Gastrocnemius medialis (tissue), 4 donors: ENCODE measurements around the gene ANKRD29.

Source experiments
- POLR2A ChIP-seq, 2 donors: fragments of 450-650 bp; IDR thresholded peaks; one replicate each; pipeline ENCODE4 v1.6.1; 2017; ENCODE audit warnings: antibody characterized with exemption in 2 of 2, mild to moderate bottlenecking in 2 of 2, moderate library complexity in 2 of 2
- TF ChIP-seq, protein P1 (sequence below), 5 experiments: fragments of 450-650 bp in 3 of 5; fragments of 200-600 bp in 2 of 5; sonication (generic) in 2 of 5; IDR thresholded peaks in 4 of 5; conservative IDR thresholded peaks in 1 of 5; 1 replicate in 4 of 5; 2 replicates in 1 of 5; pipeline ENCODE4 v1.5.1; 2016 to 2019; ENCODE audit warnings: antibody characterized with exemption in 5 of 5, mild to moderate bottlenecking in 3 of 5, moderate library complexity in 3 of 5

DNA sequence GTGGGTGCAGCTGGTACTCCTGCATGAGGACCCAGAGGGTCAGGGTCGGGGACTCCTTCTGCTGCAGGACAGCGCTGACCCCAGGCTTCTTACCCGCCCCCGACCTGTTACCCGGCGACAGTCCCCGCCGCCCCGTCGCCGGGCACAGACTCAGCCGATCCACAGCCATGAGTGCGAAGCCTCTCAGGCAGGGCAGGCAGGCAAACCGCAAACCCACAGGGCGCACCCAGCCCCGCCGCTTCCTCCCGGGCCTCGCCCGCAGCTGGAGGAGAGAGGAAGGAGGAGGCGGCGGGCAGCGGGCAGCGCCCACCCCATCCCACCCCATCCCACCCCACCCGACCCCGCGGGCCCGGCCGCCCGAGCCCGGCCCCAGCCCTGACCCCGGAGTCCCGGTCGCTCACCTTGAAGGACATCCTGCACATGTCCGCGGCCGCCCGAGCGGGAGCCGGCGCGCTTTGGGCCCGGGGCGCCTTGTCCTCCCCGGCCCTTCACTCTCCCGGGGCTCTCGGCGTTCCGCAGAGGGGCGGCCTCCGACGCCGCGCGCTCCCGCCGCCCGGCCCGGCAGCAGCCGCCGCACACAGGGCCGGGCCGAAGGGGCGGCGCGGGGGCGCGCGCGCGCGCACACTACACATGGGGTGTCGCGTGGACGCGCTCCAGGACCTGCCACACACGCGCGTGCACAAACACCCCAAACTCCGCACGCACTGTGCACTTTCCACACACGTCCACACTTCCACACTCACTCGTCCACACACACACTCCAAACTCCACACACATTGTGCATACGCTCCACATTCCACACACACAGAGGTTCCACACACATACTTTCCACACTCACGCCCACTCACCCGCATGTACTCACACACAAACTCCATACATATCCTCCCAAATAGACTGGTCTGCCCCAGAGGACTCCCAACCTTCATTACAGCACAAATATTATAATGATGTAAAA is at the start of gene ANKRD29:
- TF ChIP-seq, protein P1, sequence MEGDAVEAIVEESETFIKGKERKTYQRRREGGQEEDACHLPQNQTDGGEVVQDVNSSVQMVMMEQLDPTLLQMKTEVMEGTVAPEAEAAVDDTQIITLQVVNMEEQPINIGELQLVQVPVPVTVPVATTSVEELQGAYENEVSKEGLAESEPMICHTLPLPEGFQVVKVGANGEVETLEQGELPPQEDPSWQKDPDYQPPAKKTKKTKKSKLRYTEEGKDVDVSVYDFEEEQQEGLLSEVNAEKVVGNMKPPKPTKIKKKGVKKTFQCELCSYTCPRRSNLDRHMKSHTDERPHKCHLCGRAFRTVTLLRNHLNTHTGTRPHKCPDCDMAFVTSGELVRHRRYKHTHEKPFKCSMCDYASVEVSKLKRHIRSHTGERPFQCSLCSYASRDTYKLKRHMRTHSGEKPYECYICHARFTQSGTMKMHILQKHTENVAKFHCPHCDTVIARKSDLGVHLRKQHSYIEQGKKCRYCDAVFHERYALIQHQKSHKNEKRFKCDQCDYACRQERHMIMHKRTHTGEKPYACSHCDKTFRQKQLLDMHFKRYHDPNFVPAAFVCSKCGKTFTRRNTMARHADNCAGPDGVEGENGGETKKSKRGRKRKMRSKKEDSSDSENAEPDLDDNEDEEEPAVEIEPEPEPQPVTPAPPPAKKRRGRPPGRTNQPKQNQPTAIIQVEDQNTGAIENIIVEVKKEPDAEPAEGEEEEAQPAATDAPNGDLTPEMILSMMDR (IDR thresholded peaks at IDR 0.05 in 4 of 5, conservative IDR thresholded peaks at IDR 0.05 in 1 of 5), result no peak
- TF ChIP-seq POLR2A (IDR thresholded peaks at IDR 0.05), result no peak
